Ecto neural progenitor cell (in vitro differentiated cells): ENCODE data around the gene SNED1.
A peak's percentile ranks its signal among the peaks of the same experiment; 100 is the strongest.

Experiments used
- DNase-seq: peaks from one replicate; pipeline ENCODE4 v3.0.0-alpha.2; 2018; ENCODE audit warnings: low spot score

SNED1 gene

DNA sequence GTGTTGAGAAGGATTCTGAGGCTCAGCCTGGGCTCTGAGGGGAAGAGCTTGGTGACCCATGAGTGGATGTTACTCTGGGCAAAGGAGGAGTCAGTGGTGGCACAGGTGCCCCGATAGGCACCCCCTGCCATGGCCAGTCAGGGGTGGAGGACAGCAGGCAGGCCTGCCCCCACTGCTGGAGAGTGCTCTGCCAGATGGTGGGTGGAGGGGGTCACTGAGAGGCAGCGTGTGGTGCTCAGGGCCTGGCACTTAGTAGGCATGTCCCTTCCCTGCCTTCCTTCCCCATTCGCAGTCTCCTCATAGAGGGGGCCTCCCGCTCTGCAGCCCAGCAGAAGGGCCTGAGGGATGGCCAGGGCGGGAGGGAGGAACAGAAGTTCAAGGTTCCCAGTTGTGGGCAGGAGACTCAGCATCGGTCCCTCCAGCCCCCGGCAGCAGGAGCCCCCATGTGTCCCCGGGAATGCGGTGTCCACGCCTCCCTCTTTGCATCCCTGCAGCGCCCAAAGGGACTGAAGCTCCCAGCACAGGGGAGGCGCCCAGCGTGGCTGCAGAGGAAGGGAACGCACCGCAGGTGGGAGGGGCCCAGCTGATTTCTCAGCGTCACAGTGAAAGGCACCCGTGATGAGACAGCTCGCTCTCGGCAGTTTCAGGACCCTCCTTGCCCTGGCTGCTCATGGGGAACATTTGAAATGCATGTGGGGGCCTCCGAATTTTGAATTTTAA is 5.7 kb upstream of the SNED1 start:
- DNase-seq, result no peak

DNA sequence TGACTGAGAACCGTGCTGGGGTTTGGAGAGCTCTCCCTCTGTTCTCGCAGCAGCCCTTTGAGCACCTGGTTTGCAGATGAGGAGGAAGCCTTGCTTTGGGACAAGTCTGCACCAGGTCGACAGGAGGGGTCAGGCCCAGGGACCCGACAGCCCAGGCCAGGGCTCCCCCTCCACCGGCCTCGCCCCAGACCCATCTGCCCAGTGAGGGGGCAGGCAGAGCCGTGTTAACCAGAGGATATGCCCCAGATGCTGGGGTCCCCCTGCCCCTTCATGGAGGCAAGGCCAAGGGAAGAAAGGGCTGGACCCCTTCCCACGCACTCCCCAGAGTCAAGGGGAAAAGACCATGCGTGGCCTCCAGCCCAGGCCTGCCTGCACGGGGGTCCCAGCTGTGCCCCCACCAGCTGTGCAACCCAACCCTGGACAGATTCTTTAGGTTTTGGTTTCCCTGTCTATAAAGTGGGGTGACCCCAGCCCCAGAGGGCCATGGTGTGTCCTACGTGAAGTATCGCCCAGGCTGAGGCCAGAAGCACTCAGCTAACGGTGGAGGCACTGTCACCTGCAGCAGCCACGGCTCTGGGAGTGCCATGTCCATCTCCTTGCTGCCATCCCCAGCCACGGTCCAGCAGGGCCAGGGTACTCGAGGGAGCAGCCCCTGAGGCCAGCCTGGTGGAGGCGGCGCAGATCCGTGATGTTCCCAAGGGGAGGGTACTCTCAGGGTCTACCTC is 4.8 kb upstream of the SNED1 start:
- no peak for DNase-seq

DNA sequence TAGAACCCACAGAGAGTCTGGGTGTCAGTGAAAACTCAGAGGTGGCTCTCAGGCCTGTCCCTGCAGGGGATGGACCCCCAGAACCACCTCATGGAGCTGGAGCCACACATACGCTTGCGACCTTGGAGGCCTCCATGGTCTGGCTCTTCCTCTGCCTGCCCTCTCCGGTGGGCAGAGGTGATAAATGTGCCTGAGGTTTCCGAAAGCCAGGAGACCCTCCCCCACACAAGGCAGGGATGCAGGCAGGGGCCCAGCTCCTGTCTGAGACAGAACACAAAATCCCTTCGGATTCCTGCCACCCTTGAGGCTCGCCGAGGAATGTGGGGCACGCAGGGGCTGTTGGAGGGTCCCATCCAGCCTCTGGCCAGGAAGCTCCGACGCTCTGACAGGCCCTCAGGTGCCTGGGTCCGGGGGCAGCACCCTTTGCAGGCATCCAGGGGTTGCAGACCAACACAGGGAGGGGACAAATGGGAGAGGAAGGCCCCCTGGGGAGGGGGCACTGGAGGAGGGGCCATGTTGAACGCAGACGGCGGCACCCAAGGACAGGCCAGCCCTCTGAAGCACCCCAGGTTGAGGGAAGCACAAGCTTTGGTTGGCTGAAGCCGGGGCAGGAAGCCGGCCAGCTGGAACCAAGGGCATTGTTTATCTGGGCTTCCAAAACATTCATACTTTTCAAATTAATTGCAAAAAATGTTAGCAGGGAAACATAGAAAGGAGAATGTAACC is 4.1 kb upstream of the SNED1 start:
- DNase-seq, result no peak

DNA sequence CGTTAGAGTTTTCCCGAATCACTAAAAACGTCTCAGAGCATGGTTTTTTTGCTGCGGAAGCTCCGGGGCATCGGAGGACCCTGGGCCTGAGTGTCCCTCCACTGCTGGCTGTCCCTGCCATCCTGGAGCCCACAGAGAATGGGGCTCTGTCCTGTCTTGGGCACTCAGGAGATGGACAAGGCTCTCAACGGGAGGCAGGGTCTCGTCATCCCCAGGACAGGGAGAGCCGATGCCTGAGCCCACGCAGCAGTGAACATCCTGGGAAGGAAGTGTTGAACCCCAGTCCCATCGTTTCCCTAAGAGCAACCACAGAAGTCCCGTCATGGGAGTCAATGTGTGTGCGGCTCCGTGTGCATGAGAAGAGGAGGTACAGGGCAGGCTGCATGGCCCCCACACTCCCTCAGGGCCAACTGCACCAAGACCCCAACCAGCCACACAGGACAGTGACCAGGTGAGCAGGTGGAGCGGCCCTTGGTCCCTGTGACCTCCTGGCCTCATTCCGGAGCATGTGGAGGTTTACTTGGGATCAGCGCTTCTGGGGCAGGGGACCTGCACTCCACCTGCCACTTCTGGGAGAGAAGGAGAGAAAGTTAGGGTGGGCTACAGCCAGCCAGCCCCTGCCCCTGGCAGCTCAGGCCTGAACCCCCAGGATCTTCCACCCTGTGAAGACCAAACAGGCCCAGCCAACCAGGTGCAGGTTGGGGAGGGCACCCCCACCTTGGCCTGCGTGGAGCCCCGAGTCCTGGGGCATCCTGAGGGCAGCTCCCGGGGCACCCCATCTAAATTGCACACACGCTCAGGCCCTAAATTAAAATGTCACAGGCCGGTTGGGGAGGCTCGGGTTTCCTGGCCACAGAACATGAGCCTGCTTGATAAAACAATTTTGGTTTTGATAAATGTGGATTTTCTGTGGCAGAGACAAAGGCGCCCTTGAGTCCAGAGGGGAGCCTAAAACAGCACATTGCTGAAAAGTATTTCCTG is 3.1 kb upstream of the SNED1 start:
- DNase-seq, result no peak

DNA sequence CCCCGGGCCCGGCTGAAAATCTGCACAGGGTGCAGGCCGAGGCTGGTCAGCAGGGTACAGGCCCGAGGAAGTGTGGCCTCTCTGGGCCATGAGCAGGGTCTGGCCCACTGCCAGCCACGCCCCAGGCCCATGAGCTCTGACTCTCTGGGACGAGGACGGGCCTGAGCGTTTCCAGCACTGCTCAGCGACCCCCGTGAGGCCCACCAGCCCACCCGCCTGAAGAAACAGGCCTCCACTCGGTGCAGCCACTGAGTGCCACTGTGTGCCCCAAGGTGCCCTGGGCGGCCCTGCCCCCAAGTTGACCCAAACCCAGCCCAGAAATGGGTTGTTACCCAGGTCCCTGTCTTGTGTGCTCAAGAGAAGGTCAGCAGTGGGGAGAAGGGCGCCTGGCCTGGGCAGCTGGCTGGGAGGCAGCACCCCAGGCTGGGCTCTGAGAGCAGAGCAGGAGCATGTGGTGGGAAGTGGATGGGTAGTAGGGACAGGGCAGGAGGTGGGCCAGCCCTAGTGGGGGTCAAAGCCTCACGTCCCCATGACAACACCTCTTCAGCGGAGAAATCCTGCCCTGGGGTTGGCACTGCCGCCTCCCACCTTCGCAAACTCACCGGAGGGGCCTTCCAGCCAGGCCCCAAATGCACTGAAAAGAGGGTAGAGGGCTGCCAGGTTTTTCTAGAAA is 2.1 kb upstream of the SNED1 start:
- DNase-seq, result no peak

DNA sequence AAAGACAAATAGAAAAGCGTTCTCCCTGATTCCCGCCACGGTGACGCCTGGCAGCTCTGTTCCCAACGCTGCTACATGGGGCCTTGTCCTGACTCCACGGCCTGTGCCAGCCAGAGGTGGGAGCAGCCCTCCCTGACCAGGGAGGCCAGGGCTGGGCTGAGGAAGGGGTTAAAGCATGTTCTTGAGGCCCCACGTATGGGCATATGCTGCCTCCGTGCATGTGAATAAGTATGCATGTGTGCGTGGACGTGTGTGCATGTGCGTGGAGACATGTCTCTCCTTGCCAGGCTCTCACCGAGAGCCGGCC is 1.6 kb upstream of the SNED1 start:
- no peak for DNase-seq

DNA sequence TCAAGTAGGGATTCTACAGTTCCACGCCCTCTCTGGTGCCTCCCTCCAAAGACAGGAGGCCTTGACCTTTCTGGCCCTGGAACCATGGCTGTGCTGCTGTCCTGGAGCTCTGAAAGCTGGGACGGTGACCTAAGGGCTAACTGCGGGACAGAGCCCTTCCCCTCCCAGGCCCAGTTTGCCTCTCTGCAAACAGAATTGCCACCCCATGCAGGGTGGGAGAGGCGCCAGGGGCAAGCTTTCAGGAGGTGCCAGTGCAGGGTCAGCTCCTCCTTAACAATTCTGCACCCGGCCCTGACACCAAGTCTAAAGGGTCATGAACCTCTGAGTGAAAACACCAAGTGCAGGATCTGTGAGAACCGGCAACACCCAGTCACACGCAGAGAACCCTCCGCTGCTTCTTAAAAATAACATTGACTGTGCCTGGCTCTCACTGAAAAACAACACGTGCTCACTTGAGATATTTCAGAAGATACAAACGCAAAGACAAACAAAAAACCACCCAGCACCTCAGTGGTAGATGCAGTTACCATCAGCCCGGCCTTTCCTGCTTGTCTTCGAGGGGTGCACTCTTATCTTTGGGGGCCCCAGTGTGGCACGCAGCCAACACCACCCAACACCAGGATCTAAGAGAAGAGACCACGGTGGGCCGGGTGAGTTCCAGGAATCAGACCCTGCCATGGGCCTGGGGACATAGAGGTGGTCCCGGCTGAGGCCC is 1.1 kb upstream of the SNED1 start:
- DNase-seq, result peak; percentile 38

DNA sequence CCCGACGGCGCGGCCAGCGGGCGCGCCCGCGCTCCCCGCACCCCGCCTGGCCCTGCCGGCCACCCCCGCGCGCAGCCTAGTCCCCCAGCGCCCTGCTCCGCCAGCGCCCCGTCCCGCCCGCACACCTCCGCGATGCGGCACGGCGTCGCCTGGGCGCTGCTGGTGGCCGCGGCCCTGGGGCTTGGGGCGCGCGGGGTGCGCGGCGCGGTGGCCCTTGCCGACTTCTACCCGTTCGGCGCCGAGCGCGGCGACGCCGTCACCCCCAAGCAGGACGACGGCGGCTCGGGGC is 232 bp downstream of the SNED1 start:
- DNase-seq, result no peak

DNA sequence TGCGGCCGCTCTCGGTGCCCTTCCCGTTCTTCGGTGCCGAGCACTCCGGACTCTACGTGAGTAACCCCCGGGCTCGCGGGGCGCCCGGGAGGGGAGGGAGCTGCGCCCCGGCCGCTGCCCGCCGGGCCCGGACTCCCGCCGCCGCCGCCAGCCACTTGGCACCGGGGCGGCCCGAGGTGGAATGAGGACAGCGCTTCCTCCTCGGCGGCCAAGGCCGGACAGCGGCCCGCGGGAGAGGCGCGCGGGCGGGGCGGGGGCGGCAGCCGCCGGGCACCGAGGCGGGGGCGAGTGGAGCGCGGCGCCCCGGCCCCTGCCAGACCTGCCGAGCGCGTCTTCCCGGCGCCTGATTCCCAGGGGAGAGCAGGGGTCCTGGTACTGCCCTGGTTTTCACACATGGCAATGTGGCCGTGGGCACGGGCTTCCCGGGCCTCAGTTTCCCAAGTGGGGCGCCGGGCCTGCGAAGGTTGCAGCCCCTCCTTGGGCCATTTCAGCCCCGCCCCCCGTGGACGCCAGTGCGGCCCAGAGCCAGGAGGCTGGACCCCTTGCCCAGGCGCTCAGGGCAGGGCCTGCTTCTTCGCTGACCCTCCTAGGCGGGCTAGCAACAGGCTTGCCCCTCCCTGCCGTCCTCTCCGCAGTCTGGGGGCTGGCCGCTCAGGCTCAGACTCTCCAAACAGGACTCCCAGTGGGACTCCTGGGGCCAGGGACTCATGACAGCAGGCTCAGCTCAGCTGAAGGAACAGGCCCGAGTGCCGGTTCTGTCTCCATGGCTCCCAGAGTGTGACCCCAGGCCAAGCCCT is 775 bp downstream of the SNED1 start:
- DNase-seq, result peak; percentile 47

DNA sequence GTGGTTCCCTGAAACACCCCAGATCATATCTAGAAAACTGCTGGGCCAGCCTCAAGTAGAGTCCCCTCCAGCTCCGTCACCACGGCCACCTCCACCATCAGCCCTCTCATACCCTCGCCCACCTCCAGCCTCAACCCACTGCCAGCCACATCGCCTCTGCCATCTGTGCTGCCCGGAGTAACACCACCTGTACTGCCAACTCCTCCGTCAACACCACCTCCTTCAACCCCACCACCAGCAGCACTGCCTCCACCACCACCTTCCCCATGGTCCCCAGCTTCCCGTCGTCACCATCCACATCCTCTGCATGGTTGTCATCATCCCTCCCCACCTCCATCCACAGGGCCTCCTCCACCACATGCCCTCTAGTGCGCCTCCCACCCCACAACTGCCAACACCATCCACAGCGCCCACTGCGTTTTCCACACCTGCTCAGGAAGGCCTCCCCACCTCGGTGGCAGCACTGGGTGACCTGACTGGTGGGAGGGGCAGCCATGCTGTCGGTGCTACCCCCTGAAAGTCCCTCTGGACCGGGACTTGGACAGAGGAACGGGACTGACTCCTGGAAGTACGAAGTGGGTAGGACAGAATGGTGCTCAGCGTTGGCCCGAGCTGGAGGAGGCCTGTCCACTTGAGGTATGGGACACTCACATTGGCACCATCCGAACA is 1.6 kb downstream of the SNED1 start:
- DNase-seq, result peak; percentile 40

DNA sequence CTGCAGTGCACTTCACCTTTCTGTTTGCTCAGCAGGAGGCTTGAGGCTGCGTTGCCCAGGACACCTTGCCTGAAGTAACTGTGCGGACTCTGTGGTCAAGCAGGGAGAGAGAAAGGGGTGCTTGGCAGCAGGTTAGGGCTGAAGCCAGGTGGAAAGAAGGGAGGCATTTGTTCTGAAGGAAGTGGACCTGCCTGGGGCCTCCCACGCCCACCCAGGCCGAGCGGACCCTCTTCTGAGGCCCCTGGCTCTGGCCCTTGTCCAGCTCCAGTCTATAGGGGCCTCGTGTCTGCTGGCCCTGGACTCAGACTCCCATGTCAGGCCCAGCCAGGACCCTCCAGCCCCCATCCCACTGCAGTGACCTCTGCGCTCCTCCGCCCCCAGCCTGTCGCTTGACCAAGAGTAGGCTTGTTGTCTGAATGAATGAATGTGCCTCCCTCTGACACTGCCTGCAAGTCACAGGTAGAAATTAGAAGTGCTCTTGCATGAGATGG is 2.5 kb downstream of the SNED1 start:
- peak; percentile 35 for DNase-seq

DNA sequence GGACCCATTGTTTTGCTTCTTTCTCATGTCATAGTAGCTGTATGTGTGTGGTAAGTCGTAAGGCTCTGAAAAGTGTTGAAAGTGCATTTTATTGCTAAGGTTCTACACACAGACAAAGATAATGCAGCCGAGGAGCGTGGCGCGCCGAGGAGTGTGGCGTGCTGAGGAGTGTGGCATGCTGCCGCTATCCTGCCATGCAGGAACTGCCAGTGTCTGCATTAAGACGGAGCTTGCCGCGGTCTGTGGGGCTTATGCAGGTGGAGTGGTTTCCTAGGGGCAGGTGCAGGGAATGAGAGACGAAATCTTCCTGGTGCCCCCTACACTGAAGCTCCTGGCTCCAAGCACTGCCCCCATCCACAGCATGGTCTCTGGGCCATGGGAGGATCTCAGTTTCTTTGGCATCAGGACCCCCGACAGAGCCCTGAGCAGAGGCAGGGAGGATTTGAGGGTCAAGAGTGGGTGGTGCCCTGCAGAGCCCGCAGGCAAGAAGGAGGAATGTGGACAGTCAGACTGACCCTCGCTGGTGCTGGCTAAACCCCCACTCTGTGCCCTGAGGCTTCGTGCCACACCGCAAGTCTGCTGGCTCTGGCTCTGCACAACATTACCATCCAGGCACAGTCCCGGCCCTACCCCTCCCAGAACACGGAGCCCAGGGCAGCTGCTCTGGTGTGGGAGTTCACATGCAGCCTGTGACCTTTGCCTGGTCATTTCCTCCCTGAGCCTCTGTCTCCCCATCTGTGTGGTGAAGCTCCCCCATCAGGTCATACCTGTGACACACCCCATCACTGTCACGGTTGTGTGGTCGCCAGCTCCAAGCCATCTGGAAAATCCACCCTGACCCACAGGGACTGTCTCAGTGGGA is 3.2 kb downstream of the SNED1 start:
- DNase-seq, result peak; percentile 38

DNA sequence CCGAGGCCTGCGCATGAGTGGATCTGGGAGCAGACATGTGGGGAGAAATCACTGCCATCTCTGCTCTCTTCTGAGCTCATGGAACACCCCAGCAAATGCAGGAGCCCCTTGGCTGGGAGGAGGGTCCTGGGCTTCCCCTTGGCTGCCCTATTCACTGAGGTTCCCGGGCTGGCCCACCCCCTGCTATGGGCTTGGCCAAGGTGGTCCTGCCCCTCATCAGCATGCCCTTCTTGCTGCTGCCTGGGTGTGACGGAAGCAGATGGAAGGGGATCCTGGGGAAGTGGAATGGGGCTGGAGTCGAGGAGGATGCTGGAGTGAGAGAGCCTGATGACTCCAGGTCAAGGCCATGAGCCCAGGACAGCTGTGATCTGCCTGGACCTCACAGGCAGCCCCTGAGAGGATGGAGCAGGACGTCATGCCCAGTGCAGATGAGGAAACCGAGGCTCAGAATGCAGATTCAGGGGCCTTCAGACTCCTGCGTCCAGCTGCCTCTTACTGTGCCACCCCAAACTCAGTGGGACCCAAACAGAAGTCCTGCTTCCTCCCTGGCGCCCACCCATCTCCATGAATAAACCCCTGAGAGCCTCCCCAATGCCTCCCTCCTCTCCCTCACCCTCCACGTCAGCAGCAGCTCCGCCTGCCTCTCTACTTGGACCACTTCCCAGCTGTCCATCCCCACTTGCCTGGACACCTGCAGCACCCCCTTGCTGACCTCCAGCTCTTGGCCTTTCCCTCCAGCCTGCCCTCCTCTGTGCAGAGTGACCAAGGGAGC is 4.0 kb downstream of the SNED1 start:
- peak; percentile 40 for DNase-seq

DNA sequence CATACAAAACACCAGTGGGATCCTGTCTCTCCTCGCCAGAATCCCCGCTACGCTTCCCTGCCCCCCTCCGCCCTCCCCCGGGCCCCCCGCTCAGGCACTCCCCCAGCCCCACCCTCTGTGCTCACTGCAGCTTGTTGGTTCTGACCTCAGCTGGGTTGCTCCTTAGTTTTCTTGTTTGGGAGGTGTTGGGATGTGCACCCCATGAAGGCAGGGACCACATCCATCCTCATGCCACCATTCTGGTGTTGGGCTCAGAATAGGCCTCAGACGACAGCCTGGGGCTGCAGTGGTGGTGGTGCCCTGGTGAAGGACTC is 4.6 kb downstream of the SNED1 start:
- DNase-seq, result no peak

DNA sequence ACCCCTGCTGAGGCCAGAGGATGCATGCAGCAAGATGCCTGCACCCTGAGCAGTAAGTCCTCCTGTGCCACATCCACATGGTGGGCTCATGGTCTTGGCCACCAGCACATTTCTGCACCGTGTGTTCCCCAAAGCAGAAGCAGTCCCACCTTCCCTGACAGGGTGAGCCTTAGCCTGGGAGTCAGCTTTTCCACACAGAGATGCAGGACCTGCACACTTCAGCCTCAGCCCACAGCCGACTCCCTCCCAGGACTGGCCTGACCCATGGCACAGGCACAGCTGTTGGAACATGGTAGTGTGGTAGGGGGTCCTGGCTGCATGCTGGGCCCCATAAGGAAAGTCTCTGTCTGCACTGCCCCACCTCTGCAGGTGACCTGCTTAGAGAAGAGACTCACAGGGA is 5.0 kb downstream of the SNED1 start:
- DNase-seq, result peak; percentile 29

DNA sequence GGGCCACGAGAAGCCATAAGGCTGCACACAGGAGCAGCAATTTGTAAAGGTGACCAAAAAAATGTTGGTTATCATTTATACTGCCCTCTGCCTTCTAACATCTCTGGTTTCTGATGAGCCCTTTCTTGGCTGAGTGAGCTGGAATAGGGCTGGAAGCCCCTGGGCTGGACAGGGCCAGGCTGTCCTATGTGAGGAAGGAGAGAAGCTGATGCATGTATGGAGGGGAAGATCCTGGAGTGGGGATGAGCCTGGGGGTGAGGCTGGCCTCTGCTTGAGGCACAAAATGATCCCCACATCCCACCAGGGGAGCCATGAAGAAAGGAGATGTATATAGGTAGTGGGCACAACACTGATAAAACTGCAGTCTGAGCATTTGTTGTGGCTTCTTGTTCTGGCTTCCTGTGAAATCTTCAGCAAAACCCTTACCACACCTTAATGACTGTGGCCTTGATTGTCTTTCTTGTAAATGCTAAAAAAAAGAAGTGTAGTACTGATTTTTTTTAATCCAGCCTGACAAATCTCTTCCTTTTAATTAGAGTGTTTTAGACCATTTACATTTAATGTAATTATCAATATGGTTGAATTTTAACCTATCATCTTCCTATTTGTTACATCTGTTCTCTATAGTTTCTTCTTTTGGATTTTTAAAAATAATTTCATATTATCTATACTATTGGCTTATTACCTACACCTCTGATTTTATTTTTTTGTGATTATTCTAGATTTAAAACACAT is 5.6 kb downstream of the SNED1 start:
- no peak for DNase-seq

DNA sequence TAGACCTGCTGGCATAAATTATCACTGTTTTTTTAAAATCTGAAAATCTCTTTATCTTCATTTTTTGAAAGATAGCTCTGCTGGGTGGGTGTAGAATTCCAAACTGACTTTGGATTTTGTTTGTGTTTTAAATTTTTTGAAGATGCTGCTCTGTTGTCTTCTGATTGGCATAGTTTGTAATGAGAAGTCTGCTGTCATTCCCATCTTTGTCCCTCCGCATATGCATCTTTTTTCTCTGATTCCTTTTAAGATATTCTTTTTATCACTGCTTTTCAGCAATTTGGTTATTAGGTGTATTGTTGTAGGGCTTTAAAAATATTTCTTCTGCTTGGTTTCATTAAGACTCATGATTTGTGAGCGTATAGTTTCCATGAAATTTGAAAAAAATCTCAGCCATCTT is 7.2 kb downstream of the SNED1 start:
- no peak for DNase-seq
